NCI-H748 (cell line): Measurements from ENCODE around the gene TMEM231.
"Not testable (repeated sequence)": the region's sequence is repeated elsewhere in the genome, so short reads cannot be mapped to it uniquely, and the experiment has no call there.

ENCODE experiments used
- DNase-seq: peaks from one replicate; lab custom pipeline; 2025; ENCODE audit not compliant: unreplicated experiment; lab: John Stamatoyannopoulos, UW

TMEM231 gene

GRCh38 chr16:75567911-75568310 is 11.9 kb upstream of the TMEM231 start:
- no peak for DNase-seq

- no peak for DNase-seq
These were observed 10.8 kb upstream of the TMEM231 start for GRCh38 chr16:75566758-75567255.

GRCh38 chr16:75566040-75566757 is 10.1 kb upstream of the TMEM231 start, which contains the start of gene GABARAPL2:
Gene GABARAPL2, plus strand, starts transcription at chr16:75566379. Its CDS starts 108 bp downstream, at chr16:75566487.
- DNase-seq, result peak; percentile 77

DNA sequence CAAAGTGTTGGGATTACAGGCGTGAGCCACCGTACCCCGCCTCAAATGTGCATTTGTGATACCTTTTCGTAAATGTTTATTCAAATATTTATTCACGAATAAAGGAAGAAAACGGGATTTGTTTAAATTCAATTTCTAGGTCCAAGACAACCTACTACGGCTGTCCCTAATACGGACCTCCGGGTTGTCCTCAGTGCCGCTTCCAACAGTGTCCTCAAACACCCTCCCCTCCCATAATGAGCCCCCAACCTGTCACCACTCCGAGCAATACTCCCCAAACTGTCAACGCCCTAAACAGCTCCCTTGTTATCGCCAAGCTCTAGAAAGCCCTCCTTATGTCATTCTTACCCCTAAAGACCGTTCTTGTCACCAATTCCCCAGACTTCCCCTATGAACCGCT is 9.6 kb upstream of the TMEM231 start:
- no peak for DNase-seq

DNA sequence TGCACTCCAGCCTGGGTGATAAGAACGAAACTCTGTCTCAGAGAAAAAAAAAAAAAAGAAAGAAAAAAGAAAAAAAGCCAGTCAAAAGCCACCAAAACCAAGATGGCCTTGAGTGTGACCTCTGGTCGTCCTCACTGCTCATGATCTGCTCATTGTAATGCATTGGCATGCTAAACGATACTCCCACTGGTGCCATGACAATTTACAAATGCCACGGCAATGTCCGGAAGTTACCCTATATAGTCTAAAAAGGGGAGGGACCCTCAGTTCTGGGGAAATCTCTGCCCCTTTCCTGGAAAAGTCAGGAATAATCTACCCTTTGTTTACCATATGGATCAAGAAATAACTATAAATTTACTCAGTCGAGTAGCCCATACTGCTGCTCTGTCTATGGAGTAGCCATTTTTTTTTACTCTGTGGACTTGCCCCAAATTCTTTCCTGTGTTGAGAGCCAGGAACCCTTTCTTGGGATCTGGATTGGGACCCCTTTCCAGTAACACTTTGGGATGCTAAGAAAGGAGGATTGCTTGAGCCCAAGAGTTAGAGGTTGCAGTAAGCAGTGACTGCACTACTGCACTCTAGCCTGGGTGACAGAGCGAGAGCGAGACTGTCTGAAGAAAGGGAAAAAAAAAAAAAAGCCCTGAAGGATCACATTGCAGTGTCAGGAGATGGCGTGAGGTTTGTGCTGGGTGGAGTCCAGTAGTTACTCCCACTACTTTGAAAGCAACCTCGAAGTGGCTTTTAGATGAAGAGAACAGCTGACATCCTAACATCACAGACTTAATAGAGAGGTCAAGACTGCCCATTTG is 3.7 kb upstream of the TMEM231 start:
- DNase-seq, result no peak

DNA sequence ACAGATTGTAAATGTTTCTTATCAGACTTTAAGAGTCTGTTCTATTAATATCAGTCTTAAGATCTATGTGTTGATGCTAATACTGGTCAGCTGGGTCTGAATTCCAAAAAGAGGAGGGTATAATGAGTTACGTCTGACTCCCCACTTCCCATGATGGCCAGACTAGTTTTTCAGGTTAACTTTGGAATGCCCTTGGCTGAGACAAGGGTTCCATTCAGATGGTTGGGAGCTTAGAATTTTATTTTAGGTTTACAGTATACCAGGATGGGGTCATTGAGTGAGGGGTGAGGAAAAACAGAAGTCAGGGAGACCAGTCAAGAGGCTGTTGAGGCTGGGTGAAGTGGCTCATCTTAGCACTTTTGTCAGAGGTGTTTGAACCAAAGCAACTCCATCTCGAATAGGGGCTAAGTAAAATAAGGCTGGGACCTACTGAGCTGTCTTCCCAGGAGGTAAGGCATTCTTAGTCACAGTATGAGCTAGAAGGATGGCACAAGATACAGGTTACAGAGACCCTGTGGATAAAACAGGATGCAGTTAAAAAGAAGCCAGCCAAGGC is 2.9 kb upstream of the TMEM231 start:
- DNase-seq, result no peak

DNA sequence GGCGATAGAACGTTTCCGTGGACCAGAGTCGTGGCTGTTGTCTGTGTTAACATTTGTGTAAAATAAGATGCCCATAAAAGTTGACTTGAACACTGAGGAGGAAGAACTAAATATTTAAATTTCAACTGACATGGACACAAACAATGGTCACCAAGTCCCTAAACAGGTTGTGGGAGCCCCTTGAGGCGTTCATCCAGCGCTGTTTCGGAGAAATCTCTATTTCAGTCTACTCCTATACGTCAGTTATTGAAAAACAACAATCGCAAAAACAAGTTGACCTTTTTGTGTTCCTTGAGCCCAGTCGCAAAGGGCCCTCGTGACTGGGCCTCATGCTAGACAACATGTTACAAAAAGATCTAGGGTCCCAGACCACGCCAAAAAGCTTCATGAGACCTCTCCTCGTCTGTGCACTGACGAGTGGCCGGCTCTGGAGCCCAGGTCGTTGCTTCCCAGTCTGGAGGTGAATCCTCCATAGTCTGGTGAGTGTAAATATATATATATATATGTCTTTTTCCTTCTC is 439 bp upstream of the TMEM231 start:
- no peak for DNase-seq

DNA sequence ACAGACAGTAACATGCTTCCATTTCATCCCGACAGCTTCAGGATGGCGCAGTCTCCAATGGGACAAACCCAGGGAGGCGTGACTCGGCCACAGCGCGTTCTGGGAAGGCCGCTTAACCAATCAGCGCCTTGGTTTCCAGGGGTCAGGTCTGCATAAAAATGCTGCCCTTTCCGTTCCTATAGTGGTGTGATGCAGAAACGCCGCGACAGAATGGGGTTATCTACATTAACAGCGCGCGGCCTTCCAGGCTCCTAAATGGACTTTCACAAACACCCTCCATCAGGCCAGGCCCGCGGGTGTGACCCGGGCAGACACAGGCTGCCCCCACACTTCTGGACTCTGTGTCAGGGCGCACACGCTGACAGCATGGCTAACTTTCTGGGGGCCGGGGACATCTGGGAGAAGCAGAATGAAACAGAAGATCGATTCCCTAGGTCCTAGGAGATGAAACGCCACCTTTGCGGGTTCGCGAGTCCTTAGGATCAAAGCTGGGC is 792 bp downstream of the TMEM231 start:
- DNase-seq, result peak; percentile 87

GRCh38 chr16:75552951-75553350 is 3.1 kb downstream of the TMEM231 start:
- DNase-seq, result no peak

- no peak for DNase-seq
These were observed 5.8 kb downstream of the TMEM231 start for GRCh38 chr16:75550211-75550662.

DNA sequence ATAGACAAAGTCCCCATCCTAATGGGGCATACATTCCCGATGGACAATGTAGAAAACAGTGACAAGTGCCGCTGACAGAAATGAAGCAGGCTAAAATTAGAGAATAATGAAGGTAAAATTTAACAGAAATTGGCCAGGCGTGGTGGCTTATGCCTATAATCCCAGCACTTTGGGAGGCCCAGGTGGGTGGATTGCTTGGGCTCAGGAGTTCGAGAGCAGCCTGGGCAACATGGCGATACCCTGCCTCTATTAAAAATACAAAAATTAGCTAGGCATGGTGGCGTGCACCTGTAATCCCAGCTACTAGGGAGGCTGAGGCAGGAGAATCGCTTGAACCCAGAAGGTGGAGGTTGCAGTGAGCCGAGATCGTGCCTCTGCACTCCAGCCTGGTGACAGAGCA is 7.6 kb downstream of the TMEM231 start:
- DNase-seq, result not testable (repeated sequence)

DNA sequence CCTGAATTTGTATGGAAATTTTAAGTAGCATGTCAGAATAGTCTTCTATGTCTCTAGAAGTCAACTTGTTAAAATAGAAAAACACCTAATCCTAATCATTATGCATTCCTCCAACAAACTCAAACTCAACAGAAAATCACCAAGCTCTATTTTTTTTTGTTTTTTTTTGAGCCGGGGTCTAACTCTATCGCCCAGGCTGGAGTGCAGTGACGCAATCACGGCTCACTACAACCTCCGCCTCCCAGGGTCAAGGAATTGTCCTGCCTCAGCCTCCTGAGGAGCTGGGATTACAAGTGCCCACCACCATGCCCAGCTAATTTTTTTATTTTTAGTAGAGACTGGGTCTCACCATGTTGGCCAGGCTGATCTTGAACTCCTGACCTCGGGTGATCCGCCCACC is 9.8 kb downstream of the TMEM231 start:
- DNase-seq, result no peak

- not testable (repeated sequence) for DNase-seq
These were observed 10.2 kb downstream of the TMEM231 start for GRCh38 chr16:75545879-75546278.

- DNase-seq, result not testable (repeated sequence)
These were observed 13.6 kb downstream of the TMEM231 start for GRCh38 chr16:75542462-75542861.

GRCh38 chr16:75541236-75541635 is 14.8 kb downstream of the TMEM231 start:
- no peak for DNase-seq

- not testable (repeated sequence) for DNase-seq
These were observed 17.0 kb downstream of the TMEM231 start for GRCh38 chr16:75538882-75539565.

GRCh38 chr16:75537776-75538175 is 18.3 kb downstream of the TMEM231 start:
- DNase-seq, result no peak

DNA sequence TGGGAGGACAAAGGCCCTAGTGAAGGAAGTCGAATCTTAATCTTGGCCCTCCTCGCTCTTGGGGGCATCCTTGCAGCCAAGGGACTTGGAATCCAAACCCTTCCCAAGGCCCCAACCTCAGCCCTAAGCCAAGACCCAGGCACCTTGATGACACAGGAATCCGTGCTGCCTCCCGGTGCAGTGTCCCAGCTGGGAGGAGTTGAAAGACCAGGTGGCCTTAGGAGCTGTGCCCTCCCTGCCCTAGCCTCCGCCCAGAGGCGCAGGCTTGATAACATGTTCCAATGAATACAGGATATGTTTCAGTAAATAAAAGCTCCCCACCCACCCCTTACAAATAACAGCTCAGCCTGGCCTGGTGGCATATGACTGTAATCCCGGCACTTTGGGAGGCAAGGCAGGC is 20.2 kb downstream of the TMEM231 start, which contains the start of gene CHST5:
Gene CHST5, minus strand, starts transcription at position 208 of the 400 bp plus-strand sequence. CDS start 5,724 bp downstream, outside the sequence.
- no peak for DNase-seq

- DNase-seq, result no peak
These were observed 20.7 kb downstream of the TMEM231 start for GRCh38 chr16:75535211-75535843.
